Parathyroid adenoma (tissue), 2 donors: ENCODE measurements around the gene ASRGL1.
"Not testable (repeated sequence)": the region's sequence is repeated elsewhere in the genome, so short reads cannot be mapped to it uniquely, and the experiment has no call there.

Source experiments
- H2AFZ ChIP-seq: fragments of 300-600 bp; sonication (generic); one replicate; pipeline ENCODE4 v1.7.0; 2017; ENCODE audit warnings: antibody characterized with exemption, mild to moderate bottlenecking
- H3K27ac ChIP-seq: fragments of 300-600 bp; sonication (generic); one replicate; pipeline ENCODE4 v1.7.0; 2017
- H3K27me3 ChIP-seq: fragments of 300-600 bp; sonication (generic); one replicate; pipeline ENCODE4 v1.7.0; 2017; ENCODE audit warnings: low read length; ENCODE audit not compliant: control insufficient read depth, insufficient read depth
- H3K36me3 ChIP-seq: fragments of 300-600 bp; sonication (generic); one replicate; pipeline ENCODE4 v1.7.0; 2017; ENCODE audit warnings: low read length; ENCODE audit not compliant: control insufficient read depth, insufficient read depth
- H3K4me1 ChIP-seq: fragments of 300-600 bp; sonication (generic); one replicate; pipeline ENCODE4 v1.7.0; 2017; ENCODE audit warnings: control low read depth
- H3K4me2 ChIP-seq: fragments of 300-600 bp; sonication (generic); one replicate; pipeline ENCODE4 v1.7.0; 2017; ENCODE audit warnings: low read length
- H3K4me3 ChIP-seq: fragments of 300-600 bp; sonication (generic); one replicate; pipeline ENCODE4 v1.7.0; 2017; ENCODE audit warnings: low read depth, low read length
- H3K79me2 ChIP-seq: fragments of 300-600 bp; sonication (generic); one replicate; pipeline ENCODE4 v1.7.0; 2017; ENCODE audit warnings: control low read depth
- H3K9ac ChIP-seq: fragments of 300-600 bp; sonication (generic); one replicate; pipeline ENCODE4 v1.7.0; 2017; ENCODE audit warnings: mild to moderate bottlenecking
- H3K9me3 ChIP-seq: fragments of 300-600 bp; sonication (generic); one replicate; pipeline ENCODE4 v1.7.0; 2017; ENCODE audit warnings: low read length; ENCODE audit not compliant: control insufficient read depth
- CTCF ChIP-seq: fragments of 300-600 bp; sonication (generic); IDR thresholded peaks from one replicate; pipeline ENCODE4 v1.7.0; 2017; ENCODE audit warnings: antibody characterized with exemption, mild to moderate bottlenecking
- donor health status: primary hyperparathyroidism.

Gene ASRGL1

GRCh38 chr11:62353841-62354240 is 16.6 kb downstream of the ASRGL1 start:
- no peaks in the 10 kb centered on the region for H3K9me3 ChIP-seq
- no peaks in the 10 kb centered on the region for H3K4me1 ChIP-seq
- no peak overlapping the region for H3K27ac ChIP-seq
- no peak overlapping the region for H3K9ac ChIP-seq
- H3K4me2 ChIP-seq, result no peak overlapping the region
- H3K79me2 ChIP-seq, result no peaks in the 10 kb centered on the region
- no peak overlapping the region for H2AFZ ChIP-seq
- no peaks in the 10 kb centered on the region for H3K27me3 ChIP-seq
- H3K36me3 ChIP-seq, result no peaks in the 10 kb centered on the region
- no peak overlapping the region for H3K4me3 ChIP-seq
- TF ChIP-seq CTCF, result no peak

- H3K27ac ChIP-seq, result no peak overlapping the region
- no peaks in the 10 kb centered on the region for H3K9me3 ChIP-seq
- no peak overlapping the region for H2AFZ ChIP-seq
- no peak overlapping the region for H3K4me3 ChIP-seq
- no peaks in the 10 kb centered on the region for H3K4me1 ChIP-seq
- H3K36me3 ChIP-seq, result no peaks in the 10 kb centered on the region
- H3K79me2 ChIP-seq, result no peaks in the 10 kb centered on the region
- no peak overlapping the region for H3K9ac ChIP-seq
- no peak for TF ChIP-seq CTCF
- H3K27me3 ChIP-seq, result no peaks in the 10 kb centered on the region
- no peak overlapping the region for H3K4me2 ChIP-seq
Measured at GRCh38 chr11:62358273-62358672, 21.0 kb downstream of the ASRGL1 start.

GRCh38 chr11:62359475-62359874 is 22.2 kb downstream of the ASRGL1 start:
- H3K4me3 ChIP-seq, result no peak overlapping the region
- H3K4me1 ChIP-seq, result no peaks in the 10 kb centered on the region
- H3K9ac ChIP-seq, result no peak overlapping the region
- no peaks in the 10 kb centered on the region for H3K79me2 ChIP-seq
- H3K9me3 ChIP-seq, result no peaks in the 10 kb centered on the region
- H3K27ac ChIP-seq, result no peak overlapping the region
- no peak overlapping the region for H3K4me2 ChIP-seq
- no peak for TF ChIP-seq CTCF
- H3K36me3 ChIP-seq, result no peaks in the 10 kb centered on the region
- no peak overlapping the region for H2AFZ ChIP-seq
- no peaks in the 10 kb centered on the region for H3K27me3 ChIP-seq

GRCh38 chr11:62360685-62361084 is 23.4 kb downstream of the ASRGL1 start:
- no peaks in the 10 kb centered on the region for H3K9me3 ChIP-seq
- H3K9ac ChIP-seq, result no peak overlapping the region
- H3K27ac ChIP-seq, result no peak overlapping the region
- no peaks in the 10 kb centered on the region for H3K27me3 ChIP-seq
- H3K79me2 ChIP-seq, result no peaks in the 10 kb centered on the region
- no peak overlapping the region for H3K4me3 ChIP-seq
- H3K4me2 ChIP-seq, result no peak overlapping the region
- no peak for TF ChIP-seq CTCF
- no peaks in the 10 kb centered on the region for H3K4me1 ChIP-seq
- no peak overlapping the region for H2AFZ ChIP-seq
- no peaks in the 10 kb centered on the region for H3K36me3 ChIP-seq

GRCh38 chr11:62368861-62369477 is 31.7 kb downstream of the ASRGL1 start:
- H3K27ac ChIP-seq, H3K4me2 ChIP-seq, H3K9me3 ChIP-seq, H3K9ac ChIP-seq, H3K79me2 ChIP-seq, H2AFZ ChIP-seq, H3K4me3 ChIP-seq, H3K4me1 ChIP-seq, H3K36me3 ChIP-seq, H3K27me3 ChIP-seq: not testable (repeated sequence)
